ENCODE results near the gene CTNNA2. TPM values are rescaled to one million over a fixed set of nuclear protein-coding genes. Genes with fewer than 3 reads are reported as not detected.
A peak's percentile ranks its signal among the peaks of the same experiment; 100 is the strongest.

The CTNNA2 gene
- total RNA-seq, 1 donor from 2014 or later, result 3.5 TPM

- no peak for DNase-seq (ENCODE audit: low read depth)
- H3K27me3 ChIP-seq (ENCODE audit: control insufficient read depth, insufficient read depth, low read length), result no peaks in the 10 kb centered on the region
- H3K4me3 ChIP-seq (ENCODE audit: low read depth, low read length), result no peak overlapping the region
- no peaks in the 10 kb centered on the region for H3K36me3 ChIP-seq (ENCODE audit: control insufficient read depth, insufficient read depth, low read length)
- TF ChIP-seq CTCF (IDR thresholded peaks at IDR 0.05; ENCODE audit: insufficient read depth, low read length, poor library complexity, severe bottlenecking), result no peak
Measured at GRCh38 chr2:79857888-79858287, 345.0 kb downstream of the CTNNA2 start.

GRCh38 chr2:79860228-79861058 is 347.6 kb downstream of the CTNNA2 start:
- TF ChIP-seq CTCF (IDR thresholded peaks at IDR 0.05; ENCODE audit: insufficient read depth, low read length, poor library complexity, severe bottlenecking), result peak; percentile 80
- H3K4me3 ChIP-seq (ENCODE audit: low read depth, low read length), result no peak overlapping the region
- DNase-seq (ENCODE audit: low read depth), result no peak
- no peaks in the 10 kb centered on the region for H3K36me3 ChIP-seq (ENCODE audit: control insufficient read depth, insufficient read depth, low read length)
- no peaks in the 10 kb centered on the region for H3K27me3 ChIP-seq (ENCODE audit: control insufficient read depth, insufficient read depth, low read length)

- Histone ChIP-seq H3K27me3 (ENCODE audit: control insufficient read depth, insufficient read depth, low read length) (no peaks in the 10 kb centered on the region), H3K4me3 (ENCODE audit: low read depth, low read length) (no peak overlapping the region), H3K36me3 (ENCODE audit: control insufficient read depth, insufficient read depth, low read length) (no peaks in the 10 kb centered on the region)
- no peak for TF ChIP-seq CTCF (IDR thresholded peaks at IDR 0.05; ENCODE audit: insufficient read depth, low read length, poor library complexity, severe bottlenecking)
- no peak for DNase-seq (ENCODE audit: low read depth)
Measured at GRCh38 chr2:79861059-79861374, 348.2 kb downstream of the CTNNA2 start.

- TF ChIP-seq CTCF (IDR thresholded peaks at IDR 0.05; ENCODE audit: insufficient read depth, low read length, poor library complexity, severe bottlenecking), result no peak
Measured at GRCh38 chr2:79862756-79863155, 349.9 kb downstream of the CTNNA2 start.

GRCh38 chr2:79872656-79873055 is 359.8 kb downstream of the CTNNA2 start:
- DNase-seq (ENCODE audit: low read depth), result no peak
- Histone ChIP-seq H3K36me3 (ENCODE audit: control insufficient read depth, insufficient read depth, low read length) (no peaks in the 10 kb centered on the region), H3K27me3 (ENCODE audit: control insufficient read depth, insufficient read depth, low read length) (no peaks in the 10 kb centered on the region), H3K4me3 (ENCODE audit: low read depth, low read length) (no peak overlapping the region)
- TF ChIP-seq CTCF (IDR thresholded peaks at IDR 0.05; ENCODE audit: insufficient read depth, low read length, poor library complexity, severe bottlenecking), result no peak

More at GRCh38 chr2:79862756-79863155, 349.9 kb downstream of the CTNNA2 start:
- no peak overlapping the region for H3K4me3 ChIP-seq (ENCODE audit: low read depth, low read length)
- H3K27me3 ChIP-seq (ENCODE audit: control insufficient read depth, insufficient read depth, low read length), result no peaks in the 10 kb centered on the region
- H3K36me3 ChIP-seq (ENCODE audit: control insufficient read depth, insufficient read depth, low read length), result no peaks in the 10 kb centered on the region
- no peak for DNase-seq (ENCODE audit: low read depth)

GRCh38 chr2:79874015-79874414 is 361.2 kb downstream of the CTNNA2 start:
- no peak for TF ChIP-seq CTCF (IDR thresholded peaks at IDR 0.05; ENCODE audit: insufficient read depth, low read length, poor library complexity, severe bottlenecking)
- no peak for DNase-seq (ENCODE audit: low read depth)

More at GRCh38 chr2:79874015-79874414, 361.2 kb downstream of the CTNNA2 start:
- H3K4me3 ChIP-seq (ENCODE audit: low read depth, low read length), result no peak overlapping the region
- no peaks in the 10 kb centered on the region for H3K27me3 ChIP-seq (ENCODE audit: control insufficient read depth, insufficient read depth, low read length)
- H3K36me3 ChIP-seq (ENCODE audit: control insufficient read depth, insufficient read depth, low read length), result no peaks in the 10 kb centered on the region
